Bronchial epithelial cell (primary cell): ENCODE data around the gene CA10. TPM values are rescaled to one million over a fixed set of nuclear protein-coding genes. Genes with fewer than 3 reads are reported as not detected.

Experiments
- DNase-seq: peaks from one replicate; pipeline ENCODE4 v3.0.0-alpha.2; 2010; ENCODE audit warnings: low read depth
- FAIRE-seq: peaks from 2 replicates; lab custom pipeline; 2011; peaks lifted over from hg19 to GRCh38; lab: Jason Lieb, UNC
- H3K27me3 ChIP-seq: 2 replicates; pipeline ENCODE4 v1.5.1; 2011; ENCODE audit warnings: low read length; ENCODE audit not compliant: control insufficient read depth, insufficient read depth
- H3K36me3 ChIP-seq: 2 replicates; pipeline ENCODE4 v1.5.1; 2011; ENCODE audit warnings: low read length; ENCODE audit not compliant: control insufficient read depth, insufficient read depth
- H3K4me3 ChIP-seq: 2 replicates; pipeline ENCODE4 v1.5.1; 2011; ENCODE audit warnings: mild to moderate bottlenecking, low read depth, low read length, control low read depth
- total RNA-seq: library from RNA; depleted of rRNA; stranded (reverse); fragments of >200 nt; gene quantifications from 2 replicates; pipeline ENCODE4 v1.2.1, GENCODE V29; 2014
- TF ChIP-seq, protein P1 (sequence below): IDR thresholded peaks from 2 replicates; pipeline ENCODE4 v1.5.1; 2011; ENCODE audit warnings: mild to moderate bottlenecking, moderate library complexity, low read length, control low read depth, inconsistent platforms; ENCODE audit not compliant: insufficient read depth, severe bottlenecking

The CA10 gene
- total RNA-seq, 1 donor from 2014 or later: not detected

DNA sequence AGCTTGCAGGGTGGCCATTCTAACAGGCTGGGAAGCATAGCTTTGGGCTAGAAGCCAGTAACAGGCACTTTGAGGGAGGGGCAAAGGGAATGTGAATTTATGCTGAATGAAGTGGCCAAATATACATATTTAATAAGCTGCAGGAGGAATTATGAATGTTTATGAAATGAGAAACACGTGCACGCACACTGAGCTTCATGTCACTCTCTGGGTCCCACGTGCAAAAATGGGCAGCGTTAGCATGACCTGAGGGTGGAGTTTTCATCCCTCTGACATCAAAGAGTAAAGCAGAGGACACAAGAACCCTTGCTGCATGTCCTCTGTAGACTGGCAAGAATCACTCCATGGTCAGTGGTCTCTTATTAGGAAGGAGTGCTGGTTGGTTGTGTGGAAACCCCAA, 561.2 kb downstream of the CA10 start:
- DNase-seq (no peak), FAIRE-seq (no peak)
- TF ChIP-seq, protein P1, sequence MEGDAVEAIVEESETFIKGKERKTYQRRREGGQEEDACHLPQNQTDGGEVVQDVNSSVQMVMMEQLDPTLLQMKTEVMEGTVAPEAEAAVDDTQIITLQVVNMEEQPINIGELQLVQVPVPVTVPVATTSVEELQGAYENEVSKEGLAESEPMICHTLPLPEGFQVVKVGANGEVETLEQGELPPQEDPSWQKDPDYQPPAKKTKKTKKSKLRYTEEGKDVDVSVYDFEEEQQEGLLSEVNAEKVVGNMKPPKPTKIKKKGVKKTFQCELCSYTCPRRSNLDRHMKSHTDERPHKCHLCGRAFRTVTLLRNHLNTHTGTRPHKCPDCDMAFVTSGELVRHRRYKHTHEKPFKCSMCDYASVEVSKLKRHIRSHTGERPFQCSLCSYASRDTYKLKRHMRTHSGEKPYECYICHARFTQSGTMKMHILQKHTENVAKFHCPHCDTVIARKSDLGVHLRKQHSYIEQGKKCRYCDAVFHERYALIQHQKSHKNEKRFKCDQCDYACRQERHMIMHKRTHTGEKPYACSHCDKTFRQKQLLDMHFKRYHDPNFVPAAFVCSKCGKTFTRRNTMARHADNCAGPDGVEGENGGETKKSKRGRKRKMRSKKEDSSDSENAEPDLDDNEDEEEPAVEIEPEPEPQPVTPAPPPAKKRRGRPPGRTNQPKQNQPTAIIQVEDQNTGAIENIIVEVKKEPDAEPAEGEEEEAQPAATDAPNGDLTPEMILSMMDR: no peak
- Histone ChIP-seq H3K4me3 (no peak overlapping the region), H3K27me3 (no peaks in the 10 kb centered on the region), H3K36me3 (no peaks in the 10 kb centered on the region)

DNA sequence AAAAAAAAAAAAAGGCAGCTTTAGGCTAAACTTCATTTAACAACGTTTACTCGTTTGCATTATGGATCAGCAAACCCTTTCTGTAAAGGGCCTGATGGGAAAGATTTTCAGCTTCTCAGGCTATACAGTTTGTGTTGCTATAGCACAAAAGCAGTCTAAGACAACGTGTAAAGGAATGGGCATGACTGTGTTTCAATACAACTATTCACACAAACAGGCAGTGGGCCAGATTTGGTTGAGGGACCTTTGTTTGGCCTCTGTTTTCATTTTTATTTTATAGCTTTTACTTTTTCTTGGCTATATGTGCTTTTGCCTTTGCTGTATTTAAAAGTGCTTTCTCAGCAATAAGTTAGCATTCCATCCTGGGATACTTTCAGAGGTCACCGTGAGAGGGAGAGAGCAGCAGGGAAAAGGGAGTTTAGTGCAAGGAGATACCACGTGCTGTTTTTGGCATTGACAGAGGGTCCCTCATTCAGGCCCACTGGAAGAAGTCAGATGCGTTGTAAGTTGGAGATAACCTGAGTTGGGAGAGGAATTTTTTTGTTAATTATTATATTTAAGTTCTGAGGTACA, 562.6 kb downstream of the CA10 start:
- no peak for DNase-seq
- no peaks in the 10 kb centered on the region for H3K27me3 ChIP-seq
- no peak overlapping the region for H3K4me3 ChIP-seq
- TF ChIP-seq, protein P1: no peak
- FAIRE-seq: no peak
- no peaks in the 10 kb centered on the region for H3K36me3 ChIP-seq

DNA sequence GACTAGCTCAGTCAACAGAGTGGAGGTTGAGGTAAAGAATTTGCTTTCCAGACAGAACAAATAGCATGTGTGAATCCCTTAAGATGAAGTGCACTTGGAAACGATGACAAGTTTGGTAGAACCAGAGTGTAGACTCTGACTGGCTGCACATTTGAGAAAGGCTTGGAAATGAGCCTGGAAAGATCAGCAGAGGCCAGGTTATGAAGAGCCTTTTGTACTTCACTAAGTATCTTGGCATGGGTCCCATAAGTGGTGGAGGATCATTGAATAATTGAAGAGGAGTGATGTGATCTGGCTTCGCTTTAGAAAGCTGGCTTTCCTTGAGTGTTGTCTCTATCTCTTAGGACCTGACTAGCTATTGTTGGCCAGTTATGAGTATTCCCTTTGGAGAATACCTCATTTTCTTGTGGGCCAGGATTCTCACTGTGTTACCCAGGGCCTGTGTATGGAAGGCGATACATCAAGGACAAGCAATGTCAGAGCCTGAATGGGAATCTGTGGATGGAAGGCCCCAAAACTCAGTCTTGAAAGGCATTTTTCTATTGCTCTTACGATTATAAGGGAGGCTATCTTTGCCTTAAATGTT, 568.4 kb downstream of the CA10 start:
- no peak overlapping the region for H3K4me3 ChIP-seq
- H3K27me3 ChIP-seq: no peaks in the 10 kb centered on the region
- H3K36me3 ChIP-seq: no peaks in the 10 kb centered on the region
- no peak for DNase-seq
- FAIRE-seq: no peak
- TF ChIP-seq, protein P1: no peak

DNA sequence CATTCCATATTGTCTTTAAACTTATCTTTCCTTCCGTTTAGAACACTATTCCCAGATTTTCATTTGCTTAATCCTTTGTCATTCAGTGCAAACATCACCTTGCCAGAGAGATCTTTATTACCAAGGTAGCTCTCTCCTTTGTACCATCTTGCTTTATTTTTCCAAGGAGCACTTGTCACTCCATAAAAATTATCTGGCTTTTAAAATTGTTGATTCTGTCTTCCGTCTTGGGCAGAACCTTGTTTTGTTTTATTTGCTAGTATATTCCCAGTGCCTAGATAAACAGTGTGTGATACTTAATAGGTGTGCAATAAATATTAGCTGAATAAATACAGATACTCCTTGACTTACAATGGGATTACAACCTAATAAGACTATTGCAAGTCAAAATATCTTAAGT, 570.5 kb downstream of the CA10 start:
- TF ChIP-seq, protein P1: no peak
- Histone ChIP-seq H3K27me3 (no peaks in the 10 kb centered on the region), H3K4me3 (no peak overlapping the region), H3K36me3 (no peaks in the 10 kb centered on the region)
- no peak for FAIRE-seq
- DNase-seq: no peak

DNA sequence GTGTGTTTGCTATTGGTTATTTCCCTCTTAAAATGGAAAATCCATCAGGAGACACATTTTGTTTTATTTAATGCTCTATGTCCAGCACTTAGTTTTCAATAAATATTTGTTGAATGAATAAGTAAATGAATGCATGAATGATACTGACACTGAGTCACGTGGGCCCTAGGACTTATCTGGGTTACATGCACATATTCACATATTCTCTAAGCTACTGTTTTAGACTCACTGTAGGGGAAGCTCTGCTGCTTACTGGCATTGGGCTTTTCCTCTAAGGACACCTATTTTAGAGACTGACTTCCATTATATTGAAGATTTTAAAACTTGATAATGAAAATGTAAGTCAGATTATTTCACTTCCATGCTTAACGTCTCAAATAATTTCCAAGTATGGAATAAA, 571.0 kb downstream of the CA10 start:
- no peak for DNase-seq
- no peaks in the 10 kb centered on the region for H3K36me3 ChIP-seq
- FAIRE-seq: no peak
- no peak overlapping the region for H3K4me3 ChIP-seq
- no peaks in the 10 kb centered on the region for H3K27me3 ChIP-seq
- TF ChIP-seq, protein P1: no peak
